K562 (cell line): ENCODE data around the gene CDC45. TPM values are rescaled to one million over a fixed set of nuclear protein-coding genes. Genes with fewer than 3 reads are reported as not detected.

Experiments used
- ARID2 ChIP-seq: fragments of 450-650 bp; IDR thresholded peaks from 2 replicates; pipeline ENCODE4 v1.6.1; 2017; ENCODE audit warnings: antibody characterized with exemption, mild to moderate bottlenecking
- EGR1 ChIP-seq: fragments of 450-650 bp; conservative IDR thresholded peaks from 2 replicates; pipeline ENCODE4 v1.6.1; 2017; ENCODE audit warnings: mild to moderate bottlenecking
- ETV1 ChIP-seq: fragments of 450-650 bp; conservative IDR thresholded peaks from 2 replicates; pipeline ENCODE4 v1.6.1; 2016; ENCODE audit warnings: missing genetic modification characterization, control low read depth, low read depth, missing compliant biosample characterization
- KDM1A ChIP-seq, 2 experiments: fragments of 450-650 bp; IDR thresholded peaks; 2 replicates each; pipeline ENCODE4 v1.6.1; 2016; ENCODE audit warnings: mild to moderate bottlenecking in 2 of 2
- LEF1 ChIP-seq: fragments of 450-650 bp; IDR thresholded peaks from 2 replicates; pipeline ENCODE4 v1.6.1; 2016; ENCODE audit warnings: mild to moderate bottlenecking
- PTRF ChIP-seq: fragments of 450-650 bp; IDR thresholded peaks from 2 replicates; pipeline ENCODE4 v1.6.1; 2016; ENCODE audit warnings: mild to moderate bottlenecking, missing genetic modification characterization, missing compliant biosample characterization
- RBM22 ChIP-seq: fragments of 200-400 bp; formaldehyde crosslinking; IDR thresholded peaks from 2 replicates; pipeline ENCODE4 v1.6.1; 2018; ENCODE audit warnings: low read length, low read depth; ENCODE audit not compliant: poor library complexity, severe bottlenecking
- RBM39 ChIP-seq: fragments of 200-400 bp; formaldehyde crosslinking; optimal IDR thresholded peaks from 2 replicates; pipeline ENCODE3; 2018; ENCODE audit warnings: low read depth, low read length
- SNAPC5 ChIP-seq: fragments of 250-450 bp; sonication (Bioruptor Pico); IDR thresholded peaks from 2 replicates; pipeline ENCODE4 v1.8.0; 2021; ENCODE audit warnings: moderate library complexity, mild to moderate bottlenecking, inconsistent platforms
- TAF9B ChIP-seq: fragments of 450-650 bp; IDR thresholded peaks from 2 replicates; pipeline ENCODE4 v1.6.1; 2018; ENCODE audit warnings: mild to moderate bottlenecking; ENCODE audit not compliant: partially characterized antibody
- TCF7 ChIP-seq: sonication (generic); IDR thresholded peaks from 2 replicates; pipeline ENCODE4 v1.6.1; 2016; ENCODE audit warnings: antibody characterized with exemption, borderline replicate concordance
- THRB ChIP-seq: fragments of 450-650 bp; formaldehyde crosslinking; conservative IDR thresholded peaks from 2 replicates; pipeline ENCODE4 v1.4.0; 2022; ENCODE audit warnings: mild to moderate bottlenecking, missing genetic modification characterization
- ZBED1 ChIP-seq: IDR thresholded peaks from 2 replicates; pipeline ENCODE4 v1.6.1; 2014
- ZNF134 ChIP-seq: fragments of 250-450 bp; sonication (Bioruptor Pico); conservative IDR thresholded peaks from 2 replicates; pipeline ENCODE4 v1.4.0; 2020
- ZNF253 ChIP-seq: fragments of 250-450 bp; sonication (Bioruptor Pico); conservative IDR thresholded peaks from 2 replicates; pipeline ENCODE4 v1.6.1; 2021; ENCODE audit warnings: mild to moderate bottlenecking
- ZNF518B ChIP-seq: fragments of 250-450 bp; sonication (Bioruptor Pico); IDR thresholded peaks from 2 replicates; pipeline ENCODE4 v1.5.0; 2021; ENCODE audit warnings: mild to moderate bottlenecking, moderate library complexity
- polyA plus RNA-seq, 8 experiments: library from polyadenylated mRNA; depleted of rRNA in 4 of 8; stranded (reverse) in 5 of 8; unstranded in 3 of 8; fragments of >200 nt; fragmentation: Nextera tagmentation in 2 of 8; fragmentation: Illumina TruSeq in 1 of 8; extraction: Ambion mirVana in 2 of 8; extraction: Trizol in 1 of 8; gene quantifications; 2 replicates each; pipeline versions ENCODE4 v1.2.1 to v1.2.3, GENCODE V29; 2011 to 2014; ENCODE audit warnings: inconsistent platforms in 1 of 8, missing spikeins in 1 of 8
- total RNA-seq, 7 experiments: library from RNA; depleted of rRNA in 6 of 7; stranded (reverse); fragments of >200 nt in 6 of 7; fragmentation: Illumina TruSeq in 2 of 7; extraction: Trizol in 2 of 7; gene quantifications; 2 replicates each; pipeline versions ENCODE4 v1.2.1 to v1.2.3, GENCODE V29; 2011 to 2021; ENCODE audit warnings: low replicate concordance in 1 of 7

Gene CDC45
- total and polyA plus RNA-seq, 9 of the 15 experiments (the other 6 are each of a cell fraction or from before 2014, with no cell fraction given) = 251 to 580 (median 410) TPM

GRCh38 chr22:19524170-19525115, 44.7 kb downstream of the CDC45 start, which contains the start of gene CLDN5 (continued):
- TF ChIP-seq ZNF518B (CRISPR knock-in tag) (no peak), ZNF253 (CRISPR knock-in tag) (no peak), TCF7 (no peak), PTRF (tag) (no peak), KDM1A (IDR thresholded peaks at IDR 0.05) (no peak), ARID2 (no peak), ZNF134 (CRISPR knock-in tag) (no peak), SNAPC5 (CRISPR knock-in tag) (no peak), TAF9B (no peak), EGR1 (no peak), THRB (CRISPR knock-in tag) (no peak), LEF1 (no peak), ETV1 (tag) (no peak), RBM22 (peak; percentile 37), ZBED1 (no peak), RBM39 (no peak)
